Measurements from ENCODE around the gene TMEM95.
A peak's percentile ranks its signal among the peaks of the same experiment; 100 is the strongest.

TMEM95 gene

GRCh38 chr17:7355053-7355452, at the start of gene TMEM95:
Gene TMEM95 (plus strand): TSS chr17:7355156. CDS start chr17:7355205, 49 bp downstream.
- DNase-seq, result no peak

GRCh38 chr17:7306911-7307685, 47.9 kb upstream of the TMEM95 start, which contains the start of gene EIF5A:
Gene EIF5A (plus strand): TSS chr17:7307628. CDS start chr17:7309636, 2,008 bp downstream.
- DNase-seq, result peak; percentile 91 to 94

GRCh38 chr17:7307686-7308624, 47.0 kb upstream of the TMEM95 start:
- no peak for DNase-seq

DNA sequence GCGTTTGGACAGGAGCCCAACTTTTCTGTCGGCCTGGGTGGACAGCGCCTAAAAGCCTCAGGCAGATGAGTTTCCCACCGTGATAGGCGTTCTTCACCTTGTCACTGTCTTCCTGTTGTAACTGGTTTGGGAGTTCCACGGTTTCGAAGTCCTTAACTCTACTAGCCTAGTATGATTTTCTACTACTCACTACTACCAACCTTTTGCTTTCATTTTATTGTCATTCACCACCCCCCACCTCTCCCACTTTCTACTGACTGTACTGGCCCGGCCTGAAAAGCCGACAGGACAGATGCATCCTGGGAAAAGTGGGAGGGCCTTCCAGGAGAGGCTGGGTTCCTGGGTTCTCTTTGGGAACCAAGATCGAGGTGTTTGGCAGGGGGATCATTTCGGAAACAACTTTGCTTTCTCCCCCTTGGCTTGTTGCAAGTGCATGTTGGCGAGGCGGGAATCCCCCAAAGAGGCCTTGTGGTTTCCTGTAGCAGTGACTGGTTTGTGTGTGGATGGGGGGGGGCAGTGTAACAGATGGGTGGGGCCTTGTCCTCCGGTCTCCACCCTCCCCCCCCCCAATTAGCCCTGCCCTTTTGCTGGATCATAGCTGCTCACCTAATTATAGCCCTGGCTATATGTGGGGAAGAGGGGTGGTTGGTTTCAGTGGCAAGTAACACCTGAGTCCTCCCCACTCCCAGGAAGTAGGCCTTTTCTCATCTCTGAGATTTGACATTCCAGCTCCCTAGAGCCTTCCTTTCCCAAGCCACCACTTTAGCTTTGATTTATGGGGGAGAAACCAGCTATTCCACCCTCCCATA, 46.1 kb upstream of the TMEM95 start:
- peak; percentile 15 to 42 for DNase-seq

DNA sequence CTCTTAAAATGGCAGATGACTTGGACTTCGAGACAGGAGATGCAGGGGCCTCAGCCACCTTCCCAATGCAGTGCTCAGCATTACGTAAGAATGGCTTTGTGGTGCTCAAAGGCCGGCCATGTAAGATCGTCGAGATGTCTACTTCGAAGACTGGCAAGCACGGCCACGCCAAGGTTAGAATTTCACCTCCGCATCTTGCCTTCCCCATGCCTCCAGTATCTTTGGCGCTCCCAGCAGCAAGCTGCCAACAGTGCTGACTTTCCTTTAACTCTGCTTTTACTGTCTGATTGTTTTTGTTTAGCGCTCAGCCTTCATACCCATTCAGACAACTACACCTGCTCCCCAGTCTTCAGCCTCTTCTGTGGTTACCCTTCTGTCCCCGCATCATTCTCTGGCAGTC, 45.3 kb upstream of the TMEM95 start:
- no peak for DNase-seq

GRCh38 chr17:7311110-7311705, 43.7 kb upstream of the TMEM95 start:
- DNase-seq, result no peak

DNA sequence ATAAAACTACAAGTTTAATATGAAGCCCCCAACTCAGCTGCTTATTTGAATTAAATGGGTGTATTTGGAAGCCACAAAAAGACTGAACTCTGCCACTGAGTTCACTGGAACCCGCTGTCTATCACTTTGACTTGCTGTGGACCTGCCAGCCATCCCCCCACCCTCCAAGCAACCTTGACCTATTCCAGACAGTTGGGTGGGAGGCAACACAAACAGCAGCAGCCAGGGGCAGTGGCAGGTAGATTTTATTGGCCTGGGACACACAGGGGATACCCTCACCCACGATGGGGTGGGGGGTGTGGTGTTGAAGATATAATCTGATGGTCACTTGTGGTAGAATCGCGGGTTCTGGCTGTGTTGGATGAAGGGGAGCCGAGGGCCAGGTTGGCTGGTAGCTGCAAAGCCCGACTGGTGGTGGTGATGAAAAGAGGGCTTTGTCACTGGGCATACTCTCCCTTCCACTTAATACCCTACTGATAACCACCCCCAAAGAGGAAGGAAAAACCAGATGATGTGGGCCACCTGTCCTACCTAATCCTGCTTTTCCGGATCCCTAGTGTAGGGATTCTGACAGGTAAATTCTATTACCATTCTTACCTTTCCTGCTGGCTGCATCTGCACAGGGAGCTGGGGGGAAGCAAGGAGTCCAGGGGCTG, 42.4 kb upstream of the TMEM95 start:
- DNase-seq, result no peak

DNA sequence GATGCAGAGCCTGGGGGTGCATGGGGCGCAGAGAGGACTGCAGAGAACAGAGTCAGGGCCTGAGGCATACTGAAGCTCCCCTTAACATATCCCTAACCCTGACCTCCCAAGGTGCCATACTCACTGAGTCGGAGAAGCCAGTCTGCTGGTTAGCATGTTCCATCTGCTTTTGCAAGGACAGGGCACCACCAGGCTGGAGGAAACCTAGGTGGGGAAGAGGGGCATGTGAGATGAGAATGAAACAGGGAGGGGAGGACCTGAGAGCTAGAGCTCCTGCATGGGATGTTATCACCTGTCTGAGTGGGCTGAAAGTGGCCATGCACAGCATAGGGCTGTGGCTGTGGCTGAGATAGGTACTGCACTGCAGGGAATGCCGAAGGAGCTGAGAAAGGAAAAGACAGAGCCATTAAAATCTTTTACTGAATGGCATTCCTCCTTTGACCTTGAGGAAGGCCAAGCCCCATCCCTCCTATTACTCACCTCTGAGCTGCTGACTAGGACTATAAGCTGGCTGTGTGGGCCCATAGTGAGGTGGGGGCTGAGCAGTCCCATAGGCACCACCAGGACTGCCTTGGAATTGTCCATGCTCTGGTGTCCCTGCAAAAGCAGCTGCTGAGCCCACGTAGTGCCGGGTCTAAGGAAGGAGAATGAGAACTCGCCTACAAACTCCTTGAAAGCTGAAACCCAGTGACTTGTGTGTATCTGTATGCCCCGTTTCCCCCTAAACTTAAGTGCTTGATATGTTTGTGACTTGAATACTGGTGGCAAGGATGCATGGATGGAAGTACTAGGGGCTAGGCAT, 41.7 kb upstream of the TMEM95 start:
- no peak for DNase-seq

- DNase-seq, result no peak
Measured at GRCh38 chr17:7313890-7314718, 40.9 kb upstream of the TMEM95 start.

DNA sequence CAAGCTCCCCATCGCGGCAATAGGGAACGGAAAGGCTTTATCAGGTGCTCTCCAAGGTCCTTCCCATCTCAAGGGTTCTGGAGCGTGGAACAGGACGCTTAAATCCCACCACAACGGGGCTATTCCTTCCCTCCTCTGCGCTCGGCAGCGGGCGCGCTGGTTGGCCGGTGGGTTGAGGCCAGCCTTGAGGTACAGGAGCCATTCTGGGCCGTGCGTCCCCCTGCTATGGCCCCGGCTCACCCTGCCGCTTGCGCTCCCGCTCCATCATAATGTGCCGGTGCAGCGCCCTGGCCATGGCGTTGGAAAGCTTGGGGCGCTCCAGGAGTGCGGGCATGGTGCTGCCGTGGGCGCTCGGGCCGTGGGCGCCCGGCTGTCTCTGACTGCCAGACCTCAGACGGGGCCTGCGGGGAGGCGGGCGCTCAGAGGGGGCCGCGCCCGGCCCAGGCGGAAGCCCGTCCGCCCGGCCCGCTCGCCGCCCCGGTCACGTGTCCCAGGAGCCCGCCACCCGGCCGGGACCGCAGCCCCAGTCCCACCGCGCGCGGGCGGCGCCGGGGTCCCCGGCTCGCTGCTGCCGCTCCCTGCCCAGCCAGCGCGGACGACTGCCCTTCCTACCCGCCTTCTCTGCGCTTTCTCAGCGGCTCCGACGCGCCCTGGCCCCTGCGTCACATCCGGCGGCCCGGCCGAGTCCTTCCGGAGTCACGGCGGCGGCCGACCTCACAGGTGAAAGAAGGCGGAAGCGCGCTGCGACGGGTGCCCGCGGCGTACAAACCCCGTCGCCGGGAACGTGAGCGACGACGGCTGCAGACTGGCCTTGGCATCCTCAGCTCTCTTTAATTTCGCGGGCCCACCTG, 40.0 kb upstream of the TMEM95 start, which contains the start of gene GPS2:
GPS2 (minus strand) TSS at position 642 of the 851 bp plus-strand sequence; CDS start at position 334, 308 bp downstream.
- DNase-seq, result peak; percentile 31 to 41

GRCh38 chr17:7315570-7316235, 39.3 kb upstream of the TMEM95 start:
- no peak for DNase-seq

DNA sequence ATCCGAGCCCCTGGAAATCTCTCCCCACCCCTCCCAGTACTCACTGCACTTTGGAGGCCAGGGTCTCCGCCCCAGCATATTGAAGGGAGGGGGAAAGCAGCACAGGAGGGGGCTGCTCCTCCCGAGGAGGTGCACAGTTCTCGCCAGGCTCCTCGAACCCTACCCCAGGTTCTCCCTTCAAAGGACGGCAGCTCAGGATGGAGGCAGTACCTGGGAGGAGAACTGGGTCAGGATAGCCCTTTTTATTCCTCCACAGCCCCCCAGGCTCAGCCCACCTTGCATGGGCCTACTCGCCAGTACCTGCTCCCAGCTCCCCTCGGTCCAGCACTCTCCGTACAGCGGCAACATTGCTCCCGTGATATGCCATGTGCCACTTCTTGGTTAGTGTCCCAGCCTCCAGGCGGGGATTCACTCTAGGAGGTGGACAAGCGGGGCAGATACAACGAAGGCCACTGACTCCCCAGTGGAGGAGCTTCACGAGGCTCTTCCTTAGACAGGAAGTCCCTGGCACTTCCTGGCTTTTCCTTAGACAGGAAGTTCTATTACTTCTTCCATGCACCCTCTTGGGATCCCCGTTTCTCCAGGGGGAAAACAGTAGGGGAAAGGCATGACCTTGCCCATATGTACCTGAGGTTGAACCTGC, 37.7 kb upstream of the TMEM95 start:
- DNase-seq, result no peak

GRCh38 chr17:7318121-7318860, 36.7 kb upstream of the TMEM95 start:
- no peak for DNase-seq

GRCh38 chr17:7321466-7321865, 33.5 kb upstream of the TMEM95 start:
- no peak for DNase-seq

DNA sequence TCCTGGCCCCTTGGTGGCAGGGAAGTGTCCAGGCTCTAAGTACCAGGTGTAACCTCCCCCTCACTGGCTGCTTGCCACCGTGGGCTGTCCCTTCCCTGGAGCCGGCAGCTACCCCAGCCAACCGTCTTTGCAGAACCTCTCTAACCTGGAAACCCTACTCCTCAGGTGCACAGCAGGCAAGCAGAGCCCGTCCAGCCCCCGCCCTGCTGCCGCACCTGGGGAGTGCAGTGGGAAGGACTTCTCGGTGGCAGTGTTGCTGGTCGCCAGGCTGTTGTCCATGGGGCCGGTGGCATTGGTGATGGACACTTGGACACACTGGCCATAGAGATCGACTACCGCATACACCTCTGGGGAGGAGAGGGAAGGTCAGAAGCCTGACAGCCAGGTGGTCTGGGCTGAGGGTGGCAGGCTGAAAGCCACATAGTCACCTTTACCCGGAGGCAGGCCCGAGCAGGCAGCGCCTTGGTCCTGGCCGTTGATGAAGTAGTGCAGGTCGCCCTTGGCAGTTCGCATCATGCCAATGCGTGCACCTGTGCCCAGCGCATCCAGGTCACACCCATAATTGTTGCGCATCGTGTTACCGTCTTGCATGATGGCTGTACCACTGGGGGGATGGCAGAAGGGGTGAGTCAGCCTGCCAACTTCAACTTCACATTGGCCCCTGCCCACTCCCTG, 32.3 kb upstream of the TMEM95 start:
- no peak for DNase-seq

DNA sequence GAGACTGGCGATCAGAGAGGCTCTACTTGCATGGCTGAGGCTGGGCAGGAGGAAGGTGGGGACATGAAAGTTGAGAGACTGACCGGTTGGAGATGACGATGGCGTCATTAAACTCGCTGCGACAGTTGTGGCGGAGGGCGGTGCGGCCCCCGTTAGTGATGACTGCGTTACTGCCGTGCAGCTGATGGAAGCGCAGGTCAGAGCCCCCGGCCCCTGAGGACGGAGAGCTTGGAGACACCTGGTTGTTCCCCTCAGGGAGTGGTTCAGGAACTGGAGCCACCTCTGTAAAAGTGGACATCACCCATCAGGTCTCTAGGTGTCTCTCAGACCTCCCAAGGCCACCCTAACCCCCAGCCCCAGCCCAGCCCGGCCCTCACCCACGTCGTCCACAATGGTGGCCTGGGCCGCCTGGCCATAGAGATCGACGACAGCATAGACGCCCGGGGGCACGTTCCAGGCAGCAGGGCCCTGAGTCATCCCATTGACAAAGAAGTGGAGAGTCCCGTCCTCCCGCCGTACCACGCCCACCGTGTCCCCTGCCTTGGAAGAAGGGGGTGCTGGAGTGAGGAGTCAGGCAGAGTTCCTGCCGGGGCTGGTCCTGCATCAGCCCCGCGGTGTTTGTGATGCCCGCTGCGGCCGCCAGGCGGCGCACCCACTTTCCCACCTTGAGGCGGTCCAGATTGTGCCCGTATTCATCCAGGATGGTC, 31.1 kb upstream of the TMEM95 start:
- no peak for DNase-seq

All from AML-193 (cell line).